IMR-90 (cell line): Measurements from ENCODE around the gene PMF1. TPM values are rescaled to one million over a fixed set of nuclear protein-coding genes. Genes with fewer than 3 reads are reported as not detected.

Source experiments
- ATAC-seq: fragments of 200-7000 bp; cut with Tn5 transposase; 2 replicates; pipeline ENCODE4 v1.9.1; 2020; ENCODE audit warnings: low read depth, mild to moderate bottlenecking, moderate library complexity
- BruUV-seq: library from RNA; stranded (reverse); fragments of 400-500 nt; replicated peaks from 2 replicates; lab custom pipeline; 2021; lab: Mats Ljungman, UMichigan
- CTCF ChIA-PET: fragments of 300-600 bp; formaldehyde crosslinking; extraction: SDS; loops from one replicate; lab custom pipeline; 2021; ENCODE audit warnings: antibody characterized with exemption; lab: Yijun Ruan, JAX
- POLR2A ChIA-PET: fragments of 300-600 bp; sonication (Branson Sonifier 250); formaldehyde crosslinking; loops from one replicate; lab custom pipeline; 2022; ENCODE audit warnings: antibody characterized with exemption; ENCODE audit not compliant: unreplicated experiment; lab: Charles Lee
- DNase-seq: peaks from one replicate; pipeline ENCODE4 v3.0.0; 2013
- H2AFZ ChIP-seq: replicated peaks from 2 replicates; pipeline ENCODE3; 2013; ENCODE audit warnings: low read length, mild to moderate bottlenecking; ENCODE audit not compliant: poor library complexity
- H2AK5ac ChIP-seq: 2 replicates; pipeline ENCODE4 v1.6.1; 2013; ENCODE audit warnings: low read depth, low read length, inconsistent platforms
- H2AK9ac ChIP-seq: replicated peaks from 2 replicates; pipeline ENCODE3; 2013; ENCODE audit warnings: mild to moderate bottlenecking, low read depth, low read length, moderate library complexity; ENCODE audit not compliant: poor library complexity
- H2BK120ac ChIP-seq: 2 replicates; pipeline ENCODE4 v1.6.1; 2013; ENCODE audit warnings: low read depth, low read length, inconsistent platforms
- H2BK15ac ChIP-seq: 3 replicates; pipeline ENCODE4 v1.6.1; 2013; ENCODE audit warnings: low read depth, low read length, inconsistent platforms
- H2BK20ac ChIP-seq: 2 replicates; pipeline ENCODE4 v1.6.1; 2013; ENCODE audit warnings: low read depth, mild to moderate bottlenecking, inconsistent platforms, low read length, moderate library complexity
- H2BK5ac ChIP-seq: 2 replicates; pipeline ENCODE4 v1.6.1; 2013; ENCODE audit warnings: mild to moderate bottlenecking, low read depth, low read length, inconsistent platforms; ENCODE audit not compliant: poor library complexity, severe bottlenecking
- H3K14ac ChIP-seq: replicated peaks from 2 replicates; pipeline ENCODE4 v1.6.1; 2013; ENCODE audit warnings: low read depth, low read length, inconsistent platforms
- H3K18ac ChIP-seq: 2 replicates; pipeline ENCODE4 v1.6.1; 2013; ENCODE audit warnings: low read depth, low read length, control low read depth
- H3K23ac ChIP-seq: 2 replicates; pipeline ENCODE4 v1.6.1; 2013; ENCODE audit warnings: low read depth, low read length, inconsistent platforms
- H3K27ac ChIP-seq: 2 replicates; pipeline ENCODE4 v1.5.1; 2013; ENCODE audit warnings: mild to moderate bottlenecking, control low read depth, low read length; ENCODE audit not compliant: insufficient read depth
- H3K27me3 ChIP-seq: 2 replicates; pipeline ENCODE4 v1.6.1; 2013; ENCODE audit warnings: low read length; ENCODE audit not compliant: control insufficient read depth, insufficient read depth
- H3K36me3 ChIP-seq: 2 replicates; pipeline ENCODE4 v1.6.1; 2013; ENCODE audit warnings: low read length, mixed read lengths; ENCODE audit not compliant: control insufficient read depth, insufficient read depth
- H3K4ac ChIP-seq: 2 replicates; pipeline ENCODE4 v1.6.1; 2013; ENCODE audit warnings: low read depth, low read length, inconsistent platforms
- H3K4me1 ChIP-seq: 2 replicates; pipeline ENCODE4 v1.6.1; 2013; ENCODE audit warnings: low read length, mixed read lengths; ENCODE audit not compliant: control insufficient read depth, insufficient read depth
- H3K4me2 ChIP-seq: 2 replicates; pipeline ENCODE4 v1.6.1; 2013; ENCODE audit warnings: low read depth, mild to moderate bottlenecking, control low read depth, low read length, moderate library complexity
- H3K4me3 ChIP-seq: 2 replicates; pipeline ENCODE4 v1.5.1; 2013; ENCODE audit warnings: low read depth, mild to moderate bottlenecking, control low read depth, low read length, moderate library complexity; ENCODE audit not compliant: insufficient read depth
- H3K56ac ChIP-seq: 2 replicates; pipeline ENCODE4 v1.6.1; 2013; ENCODE audit warnings: low read length, inconsistent platforms; ENCODE audit not compliant: insufficient read depth; ENCODE audit errors: extremely low read depth
- H3K79me1 ChIP-seq, 2 experiments: 2 replicates each; pipeline ENCODE4 v1.6.1; 2013; ENCODE audit warnings: low read length in 2 of 2, inconsistent platforms in 1 of 2, low read depth in 1 of 2
- H3K9ac ChIP-seq: 2 replicates; pipeline ENCODE4 v1.6.1; 2013; ENCODE audit warnings: low read depth, low read length, control low read depth
- H3K9me1 ChIP-seq: 2 replicates; pipeline ENCODE4 v1.6.1; 2013; ENCODE audit warnings: low read length, inconsistent platforms; ENCODE audit not compliant: insufficient read depth
- H3K9me3 ChIP-seq: 2 replicates; pipeline ENCODE4 v1.6.1; 2013; ENCODE audit warnings: low read length; ENCODE audit not compliant: control insufficient read depth, insufficient read depth
- H4K20me1 ChIP-seq: 2 replicates; pipeline ENCODE4 v1.6.1; 2013; ENCODE audit warnings: low read length, inconsistent platforms; ENCODE audit not compliant: insufficient read depth
- H4K5ac ChIP-seq: 2 replicates; pipeline ENCODE4 v1.6.1; 2013; ENCODE audit warnings: mild to moderate bottlenecking, low read depth, low read length, control low read depth
- H4K8ac ChIP-seq, 2 experiments: 2 replicates each; pipeline ENCODE4 v1.6.1; 2013; ENCODE audit warnings: low read depth in 2 of 2, low read length in 2 of 2, control low read depth in 1 of 2, inconsistent platforms in 1 of 2
- H4K91ac ChIP-seq: 2 replicates; pipeline ENCODE4 v1.6.1; 2013; ENCODE audit warnings: low read depth, low read length, inconsistent platforms; ENCODE audit not compliant: insufficient read depth
- CHD1 ChIP-seq: IDR thresholded peaks from 2 replicates; pipeline ENCODE4 v1.6.1; 2012; ENCODE audit warnings: low read depth, low read length, improper control_type of control experiment
- CTCF ChIP-seq: conservative IDR thresholded peaks from 2 replicates; pipeline ENCODE4 v1.5.1; 2012; ENCODE audit warnings: mild to moderate bottlenecking, low read depth, low read length, improper control_type of control experiment
- MAZ ChIP-seq: IDR thresholded peaks from 2 replicates; pipeline ENCODE4 v1.6.1; 2012; ENCODE audit warnings: low read depth, mild to moderate bottlenecking, low read length, improper control_type of control experiment, moderate library complexity, borderline replicate concordance
- POLR2A ChIP-seq: IDR thresholded peaks from 2 replicates; pipeline ENCODE4 v1.6.1; 2012; ENCODE audit warnings: mild to moderate bottlenecking, low read depth, low read length
- RCOR1 ChIP-seq: IDR thresholded peaks from 2 replicates; pipeline ENCODE4 v1.6.1; 2012; ENCODE audit warnings: mild to moderate bottlenecking, low read length, improper control_type of control experiment; ENCODE audit not compliant: insufficient replicate concordance
- SMC3 ChIP-seq: fragments of 150-350 bp; IDR thresholded peaks from 2 replicates; pipeline ENCODE4 v1.6.1; 2016; ENCODE audit warnings: low read depth, mild to moderate bottlenecking, antibody characterized with exemption, low read length, moderate library complexity
- USF2 ChIP-seq: fragments of 150-350 bp; IDR thresholded peaks from 2 replicates; pipeline ENCODE4 v1.6.1; 2017; ENCODE audit warnings: mild to moderate bottlenecking, antibody characterized with exemption, low read length, low read depth
- WGBS, 2 experiments: methylation state at CpG; one replicate each; pipeline versions ENCODE4 v1.1.5 to v1.1.7; 2013; ENCODE audit warnings: missing lambda C conversion rate in 2 of 2; ENCODE audit not compliant: insufficient read length in 1 of 2; ENCODE audit errors: extremely low coverage in 2 of 2; 5-methylcytosine and 5-hydroxymethylcytosine counted together
- dilution Hi-C: fragments of 300-500 bp; cut with HindIII; formaldehyde crosslinking; loops from one replicate; pipeline ENCODE4 v1.14.3; 2018; ENCODE audit warnings: low sequenced_read_pairs; ENCODE audit not compliant: unreplicated experiment
- in situ Hi-C: fragments of 300-500 bp; cut with MboI; formaldehyde crosslinking; loops from 3 replicates; pipeline ENCODE4 v1.14.3; 2019; ENCODE audit warnings: low sequenced_read_pairs, inconsistent platforms, mixed read lengths
- intact Hi-C: fragments of 100-400 bp; cut with micrococcal nuclease; formaldehyde crosslinking; loops from 2 replicates; pipeline ENCODE4 v1.10.0; 2022
- polyA plus RNA-seq, 3 experiments: library from polyadenylated mRNA; depleted of rRNA; stranded (reverse); fragments of >200 nt; gene quantifications; 2 replicates each; pipeline ENCODE4 v1.2.3, GENCODE V29; 2012; ENCODE audit warnings: low replicate concordance in 1 of 3
- total RNA-seq: library from RNA; depleted of rRNA; stranded (reverse); fragments of >200 nt; gene quantifications from 2 replicates; pipeline ENCODE4 v1.2.3, GENCODE V29; 2012

The PMF1 gene
- total and polyA plus RNA-seq, 2 of the 4 experiments (the other 2 are of a cell fraction), result 54.8 to 73.4 TPM

GRCh38 chr1:156204686-156205085, 8.1 kb upstream of the PMF1 start:
- Histone ChIP-seq H3K14ac (no peak overlapping the region), H3K27ac (no peak overlapping the region), H3K9ac (no peak overlapping the region), H2AK9ac (no peak overlapping the region), H2AK5ac (no peak overlapping the region), H2AFZ (no peak overlapping the region), H3K4me2 (no peak overlapping the region), H3K36me3 (peaks cover 13% of the 10 kb centered on the region), H3K9me1 (peaks cover 9% of the 10 kb centered on the region), H3K56ac (no peak overlapping the region), H4K20me1 (peaks cover 8% of the 10 kb centered on the region; the same call in 1 of the 2 replicates), H4K5ac (no peak overlapping the region), H2BK20ac (no peak overlapping the region), H3K79me1 (peaks cover 15 to 64% of the 10 kb centered on the region in 2 experiments; a peak in 3 of 4 replicates), H3K9me3 (no peaks in the 10 kb centered on the region), H3K4me1 (peaks cover 3% of the 10 kb centered on the region), H3K23ac (no peak overlapping the region), H4K8ac (no peak overlapping the region), H3K18ac (no peak overlapping the region), H2BK15ac (no peak overlapping the region), H2BK120ac (no peak overlapping the region), H2BK5ac (no peak overlapping the region), H3K4ac (no peak overlapping the region), H3K27me3 (no peaks in the 10 kb centered on the region), H4K91ac (no peak overlapping the region), H3K4me3 (no peak overlapping the region)
- dilution Hi-C loops (no loop called here), intact Hi-C loops (no loop called here), in situ Hi-C loops (no loop called here)
- TF ChIP-seq POLR2A (no peak), RCOR1 (no peak), CTCF (no peak), USF2 (no peak), MAZ (no peak), SMC3 (no peak), CHD1 (no peak)
- 83% methylated on average over 2 of the region's 3 CpGs; no CpG with 5 or more reads in 1 of the 2 experiments for WGBS, 2 experiments
- no TSS peak for BruUV-seq
- ChIA-PET POLR2A (no interaction called here), CTCF (no interaction called here)
- DNase-seq (no peak), ATAC-seq (no peak; the same call in 1 of the 2 replicates)
